ENCODE measurements around the gene CACNA2D3.
"Not testable (repeated sequence)": the region's sequence is repeated elsewhere in the genome, so short reads cannot be mapped to it uniquely, and the experiment has no call there.

The CACNA2D3 gene

GRCh38 chr3:54578417-54578816, 456.1 kb downstream of the CACNA2D3 start:
- peak; percentile 2 for DNase-seq

- DNase-seq = no peak
These were observed 458.1 kb downstream of the CACNA2D3 start for GRCh38 chr3:54580453-54580852.

DNA sequence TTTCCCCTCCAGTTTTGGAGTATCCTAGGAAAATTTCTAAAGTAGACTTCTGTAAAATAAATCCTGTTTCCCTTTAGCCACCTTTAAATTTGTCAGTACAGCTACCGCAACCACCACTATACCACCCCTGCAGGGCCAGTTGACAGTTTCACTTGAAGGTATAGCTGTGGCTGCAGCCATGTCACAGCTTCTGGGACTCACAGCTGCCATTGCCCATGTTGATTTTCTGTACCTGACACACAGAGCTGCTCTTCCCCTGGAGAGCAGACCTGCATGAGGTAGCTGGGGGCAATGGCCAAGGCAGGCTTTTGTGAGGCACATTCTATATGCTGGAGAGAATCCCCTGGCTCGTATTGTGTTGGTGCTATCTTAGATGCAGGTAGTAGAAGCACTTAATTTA, 460.1 kb downstream of the CACNA2D3 start:
- no peak for DNase-seq

GRCh38 chr3:54591157-54591556, 468.8 kb downstream of the CACNA2D3 start:
- DNase-seq = no peak

- DNase-seq = no peak
These were observed 471.3 kb downstream of the CACNA2D3 start for GRCh38 chr3:54593653-54594052.

- DNase-seq = no peak
These were observed 473.7 kb downstream of the CACNA2D3 start for GRCh38 chr3:54596087-54596486.

- DNase-seq = no peak
These were observed 477.4 kb downstream of the CACNA2D3 start for GRCh38 chr3:54599716-54600115.

DNA sequence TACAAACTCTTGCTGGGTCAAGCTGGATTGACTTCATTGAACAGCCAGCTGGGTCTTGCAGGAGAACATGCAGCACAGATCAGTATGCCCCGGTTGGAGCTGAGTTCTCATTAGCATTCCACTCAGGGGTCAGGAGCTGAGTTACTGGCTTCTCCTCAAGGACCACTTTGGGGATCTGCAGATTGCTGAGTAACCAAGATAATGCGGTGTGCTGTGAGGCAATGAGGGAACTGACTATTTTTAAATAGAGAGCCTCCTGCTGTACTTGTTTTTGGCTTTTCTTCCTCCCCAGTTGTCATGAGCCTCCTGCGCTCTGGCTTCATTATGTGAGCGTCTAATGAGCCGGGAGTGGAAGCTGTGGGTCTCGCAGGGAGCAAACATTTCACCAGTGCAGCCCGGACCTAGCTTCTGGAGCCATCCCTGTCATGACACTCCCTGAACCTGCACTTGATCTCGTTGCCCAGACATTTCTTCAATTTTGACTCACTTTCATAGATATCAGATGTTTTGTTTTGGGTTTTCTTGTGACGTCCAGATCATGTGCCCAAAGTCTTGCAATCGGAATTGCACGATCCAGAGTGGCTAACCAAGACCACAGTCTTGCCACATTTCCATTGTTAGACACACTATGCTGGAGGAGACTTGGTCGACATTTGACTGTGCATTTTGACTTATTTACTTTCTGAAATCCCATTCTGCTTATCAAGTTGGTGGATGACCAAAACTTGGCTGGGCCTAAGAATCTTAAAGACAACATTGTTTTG, 478.3 kb downstream of the CACNA2D3 start:
- no peak for DNase-seq

DNA sequence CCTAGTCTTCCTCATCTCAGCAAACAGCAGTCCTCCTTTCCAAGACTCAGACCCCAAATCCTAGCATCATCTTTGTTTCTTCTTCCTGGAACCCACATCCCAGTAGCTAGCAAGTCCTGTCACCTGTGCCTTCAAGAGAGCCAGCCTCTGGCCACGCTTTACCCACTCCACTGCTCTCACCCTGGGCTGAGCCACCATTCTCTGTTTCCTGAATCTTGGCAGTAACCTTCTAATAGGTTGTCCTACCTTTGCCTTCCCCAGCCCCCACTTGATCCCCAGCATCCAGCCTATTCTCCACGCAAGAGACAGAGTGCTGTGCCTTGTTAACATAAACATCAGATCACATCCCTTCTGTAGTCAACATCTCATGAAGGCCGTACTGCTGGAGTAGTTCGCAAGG, 482.1 kb downstream of the CACNA2D3 start:
- DNase-seq = no peak

DNA sequence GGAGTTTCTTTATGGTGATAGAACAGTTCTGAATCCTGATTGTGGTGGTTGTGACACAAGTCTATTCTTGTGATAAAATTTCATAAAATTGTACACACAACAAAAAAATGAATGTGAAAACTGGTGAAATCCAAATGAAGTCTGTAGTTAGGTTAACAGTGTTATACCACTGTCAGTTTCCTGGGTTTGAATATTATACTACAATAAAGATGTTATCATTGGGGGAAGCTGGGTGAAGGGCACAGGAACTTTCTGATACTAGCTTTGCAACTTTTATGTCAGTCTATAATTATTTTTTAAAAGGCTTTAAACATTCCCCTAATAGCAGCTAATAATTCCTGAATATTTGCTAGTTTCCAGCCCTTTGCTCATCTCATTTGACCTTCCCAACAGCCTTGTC, 485.7 kb downstream of the CACNA2D3 start:
- no peak for DNase-seq

- no peak for DNase-seq
These were observed 496.7 kb downstream of the CACNA2D3 start for GRCh38 chr3:54619053-54619452.

GRCh38 chr3:54619531-54619930, 497.2 kb downstream of the CACNA2D3 start:
- no peak for DNase-seq

- no peak for DNase-seq
These were observed 498.8 kb downstream of the CACNA2D3 start for GRCh38 chr3:54621184-54621583.

- DNase-seq = no peak
These were observed 500.3 kb downstream of the CACNA2D3 start for GRCh38 chr3:54622678-54623077.

DNA sequence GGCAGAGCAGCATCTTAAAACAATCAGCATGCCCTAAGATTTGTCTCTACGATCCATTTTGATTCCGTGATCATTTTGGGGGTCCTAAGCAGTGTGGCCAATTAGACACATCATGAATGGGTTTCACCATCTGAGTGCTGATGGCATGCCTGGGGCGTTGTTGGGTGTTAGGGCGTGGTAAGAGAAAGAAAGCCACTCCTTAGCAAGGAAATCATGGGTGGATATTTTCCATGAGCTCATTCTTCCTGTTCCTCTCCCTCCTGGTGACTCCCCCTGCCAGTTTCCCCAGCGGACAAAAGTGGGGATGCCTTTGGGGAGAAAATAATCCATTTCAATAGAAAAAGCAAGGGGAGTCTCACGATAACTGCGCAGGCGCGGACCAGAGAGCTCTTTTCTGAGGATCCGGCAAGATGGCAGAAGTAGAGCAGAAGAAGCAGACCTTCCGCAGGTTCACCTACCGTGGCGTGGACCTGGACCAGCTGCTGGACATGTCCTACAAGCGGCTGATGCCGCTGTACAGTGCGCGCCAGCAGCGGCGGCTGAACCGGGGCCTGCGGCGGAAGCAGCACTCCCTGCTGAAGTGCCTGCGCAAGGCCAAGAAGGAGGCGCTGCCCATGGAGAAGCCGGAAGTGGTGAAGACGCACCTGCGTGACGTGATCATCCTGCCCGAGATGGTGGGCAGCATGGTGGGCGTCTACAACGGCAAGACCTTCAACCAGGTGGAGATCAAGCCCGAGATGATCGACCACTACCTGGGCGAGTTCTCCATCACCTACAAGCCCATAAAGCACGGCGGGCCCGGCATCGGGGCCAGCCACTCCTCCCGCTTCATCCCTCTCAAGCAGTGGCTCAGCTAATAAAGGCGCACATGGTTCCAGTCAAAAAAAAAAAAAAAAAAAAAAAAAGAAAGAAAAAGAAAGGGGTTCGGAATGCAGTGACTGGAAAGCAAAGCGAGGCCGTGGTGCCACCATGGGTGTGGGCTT, 503.7 kb downstream of the CACNA2D3 start:
- no peak for DNase-seq

DNA sequence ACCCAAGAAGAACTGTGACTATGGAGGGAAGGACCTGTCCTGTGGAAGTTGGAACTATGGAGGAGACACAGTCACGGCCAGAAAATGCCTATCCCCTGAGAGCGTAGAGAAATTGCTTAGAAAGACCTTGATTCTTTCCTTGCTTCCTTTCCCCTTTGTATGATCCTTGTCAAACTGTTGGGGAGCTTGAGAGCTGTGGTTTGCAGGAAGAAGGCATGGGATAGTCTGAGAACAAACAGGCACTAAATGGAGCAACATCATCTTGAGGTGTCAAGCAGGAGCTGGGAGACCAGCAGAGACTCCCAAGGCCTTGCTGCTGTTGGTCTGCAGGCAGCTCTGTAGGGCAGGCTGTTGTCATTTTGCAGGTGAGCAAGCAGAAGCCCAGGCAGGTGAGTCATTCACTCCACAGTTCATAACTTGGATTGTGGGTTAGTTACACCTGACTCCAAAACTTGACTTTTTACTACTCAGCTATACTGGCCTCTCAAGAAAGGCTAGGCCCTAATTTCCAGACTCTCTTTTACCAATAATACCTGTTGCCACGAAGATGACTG, 506.6 kb downstream of the CACNA2D3 start:
- no peak for DNase-seq

- no peak for DNase-seq
These were observed 507.8 kb downstream of the CACNA2D3 start for GRCh38 chr3:54630101-54630623.

- DNase-seq = not testable (repeated sequence)
These were observed 508.6 kb downstream of the CACNA2D3 start for GRCh38 chr3:54631001-54631400.

DNA sequence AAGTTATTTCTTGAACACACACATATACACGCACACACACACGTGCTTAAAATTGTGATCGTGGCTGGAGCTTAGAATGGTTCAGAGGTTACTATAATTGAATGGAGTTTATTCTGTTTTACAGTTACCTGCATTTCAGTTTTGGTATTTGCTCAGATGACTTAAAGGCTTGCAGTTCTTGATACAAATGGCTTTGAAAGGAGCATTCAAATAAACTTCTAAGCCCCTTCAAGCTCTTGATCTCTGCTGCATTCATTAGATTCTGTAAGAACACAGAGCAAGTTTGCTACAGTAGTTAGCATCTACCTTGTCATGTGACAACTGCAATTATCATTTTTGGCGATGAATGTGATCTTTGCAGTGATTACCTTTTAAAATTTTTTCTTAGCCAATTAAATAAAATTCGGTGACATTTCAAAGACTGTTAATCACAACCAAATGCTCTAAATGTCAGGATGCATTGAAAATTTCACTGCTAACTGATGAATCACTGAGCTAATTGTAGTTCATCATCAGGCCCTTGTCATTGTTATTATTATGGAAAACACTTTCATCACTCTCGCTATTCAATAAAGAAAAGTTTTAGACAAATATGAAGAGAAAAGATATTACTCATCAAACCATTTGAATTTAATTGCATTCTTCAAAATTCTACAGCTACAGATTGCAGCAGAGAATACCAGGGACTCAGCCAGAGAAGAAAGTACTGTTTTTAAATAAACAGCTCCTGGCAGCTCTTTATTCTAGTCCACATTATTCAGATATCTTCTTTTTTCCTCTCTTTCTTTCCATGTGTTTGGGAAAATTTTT, 509.4 kb downstream of the CACNA2D3 start:
- no peak for DNase-seq

DNA sequence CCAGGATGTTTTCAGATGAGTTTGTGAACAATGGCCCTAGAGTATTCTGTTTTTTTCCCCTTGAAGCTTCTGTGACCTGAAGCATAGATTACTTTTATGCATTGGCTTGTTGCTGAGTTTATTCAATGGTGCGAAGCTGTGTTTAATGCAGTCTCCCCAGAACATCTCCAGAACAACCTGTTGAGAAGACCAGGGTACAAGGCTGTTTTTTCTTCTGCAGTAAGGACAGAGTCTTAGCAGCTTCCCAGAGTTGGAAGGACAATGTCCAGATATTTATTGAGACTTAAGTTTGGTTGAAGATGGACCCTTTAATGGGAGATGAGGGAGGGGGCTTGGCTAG, 509.9 kb downstream of the CACNA2D3 start:
- no peak for DNase-seq

DNA sequence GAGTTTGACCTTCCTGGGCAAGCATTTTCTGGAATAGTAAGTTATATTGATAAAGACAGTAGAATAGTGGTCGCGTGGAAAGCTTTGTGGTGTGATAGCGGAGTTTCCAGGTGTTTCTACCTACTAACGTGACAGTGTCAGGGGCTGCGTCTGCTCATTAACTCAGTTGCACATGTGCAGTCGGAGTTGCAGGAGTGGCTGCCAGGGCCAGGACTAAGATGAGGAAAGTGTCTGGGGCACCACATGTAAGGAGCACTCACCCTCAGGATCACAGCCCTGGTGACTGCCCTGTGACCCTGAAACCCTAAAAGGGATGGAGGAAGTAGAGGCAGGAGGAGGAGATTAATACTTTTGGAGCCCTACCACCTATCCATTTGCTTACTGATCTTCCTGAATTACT, 510.5 kb downstream of the CACNA2D3 start:
- no peak for DNase-seq

GRCh38 chr3:54633444-54634121, 511.2 kb downstream of the CACNA2D3 start:
- DNase-seq = no peak

Data from fibroblast of skin of back (primary cell).